Ovary (tissue), 9 donors: ENCODE measurements around the gene COL6A1. TPM values are rescaled to one million over a fixed set of nuclear protein-coding genes. Genes with fewer than 3 reads are reported as not detected.

Source experiments
- DNase-seq, 5 donors: peaks; one replicate each; pipeline ENCODE4 v3.0.0-alpha.2; 2019 to 2020
- H3K27ac ChIP-seq, 2 donors: fragments of 200-600 bp; one replicate each; pipeline versions ENCODE4 v1.5.1 to v1.8.0; 2019 to 2022
- H3K27me3 ChIP-seq: fragments of 200-600 bp; one replicate; pipeline ENCODE4 v1.8.0; 2022
- H3K36me3 ChIP-seq: fragments of 200-600 bp; sonication (generic); one replicate; pipeline ENCODE4 v1.5.1; 2019
- H3K4me1 ChIP-seq: one replicate; pipeline ENCODE4 v1.8.1; 2013; ENCODE audit warnings: mild to moderate bottlenecking, moderate library complexity; ENCODE audit not compliant: insufficient read depth
- H3K4me3 ChIP-seq: fragments of 200-600 bp; sonication (generic); one replicate; pipeline ENCODE4 v1.5.1; 2017
- H3K9me3 ChIP-seq, 2 donors: fragments of 200-600 bp in 1 of 2; sonication (generic) in 1 of 2; one replicate each; pipeline versions ENCODE4 v1.5.1 to v1.8.1; 2013 to 2019; ENCODE audit warnings: mild to moderate bottlenecking in 1 of 2, moderate library complexity in 1 of 2
- EP300 ChIP-seq: sonication (generic); formaldehyde crosslinking; IDR thresholded peaks from one replicate; pipeline ENCODE4 v1.6.1; 2017; ENCODE audit warnings: antibody characterized with exemption
- POLR2A ChIP-seq: fragments of 450-650 bp; IDR thresholded peaks from one replicate; pipeline ENCODE4 v1.6.1; 2017; ENCODE audit warnings: antibody characterized with exemption, mild to moderate bottlenecking, moderate library complexity
- WGBS, 3 donors: extraction: QIAGEN DNeasy Blood & Tissue Kit in 1 of 3; methylation state at CpG; one replicate each; pipeline versions ENCODE4 v1.1.5 to v1.1.7; 2013 to 2017; 5-methylcytosine and 5-hydroxymethylcytosine counted together
- intact Hi-C, 4 donors: fragments of 100-400 bp; cut with DNase I; formaldehyde crosslinking; loops; one replicate each; pipeline versions ENCODE4 v1.11.0 to v1.15.1; 2022 to 2023
- polyA plus RNA-seq, 2 donors: library from polyadenylated mRNA; stranded (reverse); fragments of 200-250 nt in 1 of 2; fragments of 350-450 nt in 1 of 2; fragmentation: Illumina TruSeq in 1 of 2; extraction: RNeasy Lipid Tissue Mini Kit (QIAGEN cat#74804) in 1 of 2; gene quantifications; one replicate each; pipeline ENCODE4 v1.2.3, GENCODE V29; 2013 to 2014
- total RNA-seq, 7 donors: library from RNA; depleted of rRNA in 2 of 7; stranded (reverse); fragments of >200 nt in 2 of 7; fragmentation: NEBNext Ultra II Directional in 3 of 7; extraction: Animal tissue kit (Norgen Biotek cat#: 25700) in 3 of 7; gene quantifications; one replicate each; pipeline versions ENCODE4 v1.1.0 to v1.2.4, GENCODE V29; 2016 to 2023
- TF ChIP-seq, protein P1 (sequence below), 3 donors: fragments of 450-650 bp in 2 of 3; fragments of 200-600 bp in 1 of 3; IDR thresholded peaks; one replicate each; pipeline versions ENCODE4 v1.5.1 to v1.8.0; 2016 to 2022; ENCODE audit warnings: antibody characterized with exemption in 3 of 3, mild to moderate bottlenecking in 1 of 3
- donor health status: DM: no; HTN: no; CAD: no; lungs with moderate emphysema.
- donor health status: DM: no; HTN: no; CAD: no.
- donor health status: Bipolar disorder and iron deficiency.
- donor health status: DM: yes; HTN: yes; CAD: no.
- donor health status: DM: no; HTN: no; CAD: no.
- donor health status: DM: yes; HTN: yes; CAD: no.

COL6A1 gene
- total and polyA plus RNA-seq, 9 donors: 112 to 905 (median 731) TPM

DNA sequence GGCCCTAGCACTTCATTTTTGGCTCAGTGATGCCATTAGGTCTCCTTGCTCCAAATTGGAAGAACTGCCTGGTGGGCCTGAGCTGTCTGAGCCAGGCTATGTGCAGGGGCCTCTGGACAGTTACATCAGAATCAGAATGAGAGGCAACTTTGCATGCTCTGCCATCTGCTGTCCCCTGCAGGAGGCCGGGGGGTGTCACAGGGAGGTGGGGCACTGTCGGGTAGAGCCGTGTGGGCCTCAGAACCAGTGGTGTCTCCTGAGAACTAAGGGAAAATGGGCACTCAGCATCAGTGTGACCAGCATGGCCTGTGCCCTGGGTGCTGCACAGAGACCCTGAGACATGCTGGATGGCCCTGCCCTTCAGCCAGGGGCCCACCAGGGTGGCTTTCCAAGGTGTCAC, 47.0 kb upstream of the COL6A1 start:
- Histone ChIP-seq H3K4me3 (no peak overlapping the region), H3K27me3 (no peaks in the 10 kb centered on the region), H3K9me3 (peaks cover 0 to 5% of the 10 kb centered on the region in 2 donors), H3K27ac (no peak overlapping the region), H3K36me3 (no peaks in the 10 kb centered on the region), H3K4me1 (no peaks in the 10 kb centered on the region)
- 81 to 90% (median 85%) methylated on average over 3 of the region's 3 CpGs for WGBS, 3 donors
- TF ChIP-seq, protein P1, sequence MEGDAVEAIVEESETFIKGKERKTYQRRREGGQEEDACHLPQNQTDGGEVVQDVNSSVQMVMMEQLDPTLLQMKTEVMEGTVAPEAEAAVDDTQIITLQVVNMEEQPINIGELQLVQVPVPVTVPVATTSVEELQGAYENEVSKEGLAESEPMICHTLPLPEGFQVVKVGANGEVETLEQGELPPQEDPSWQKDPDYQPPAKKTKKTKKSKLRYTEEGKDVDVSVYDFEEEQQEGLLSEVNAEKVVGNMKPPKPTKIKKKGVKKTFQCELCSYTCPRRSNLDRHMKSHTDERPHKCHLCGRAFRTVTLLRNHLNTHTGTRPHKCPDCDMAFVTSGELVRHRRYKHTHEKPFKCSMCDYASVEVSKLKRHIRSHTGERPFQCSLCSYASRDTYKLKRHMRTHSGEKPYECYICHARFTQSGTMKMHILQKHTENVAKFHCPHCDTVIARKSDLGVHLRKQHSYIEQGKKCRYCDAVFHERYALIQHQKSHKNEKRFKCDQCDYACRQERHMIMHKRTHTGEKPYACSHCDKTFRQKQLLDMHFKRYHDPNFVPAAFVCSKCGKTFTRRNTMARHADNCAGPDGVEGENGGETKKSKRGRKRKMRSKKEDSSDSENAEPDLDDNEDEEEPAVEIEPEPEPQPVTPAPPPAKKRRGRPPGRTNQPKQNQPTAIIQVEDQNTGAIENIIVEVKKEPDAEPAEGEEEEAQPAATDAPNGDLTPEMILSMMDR (IDR thresholded peaks at IDR 0.05): no peak
- TF ChIP-seq POLR2A: no peak
- TF ChIP-seq EP300: no peak
- intact Hi-C loops: no loop called here
- DNase-seq: no peak

DNA sequence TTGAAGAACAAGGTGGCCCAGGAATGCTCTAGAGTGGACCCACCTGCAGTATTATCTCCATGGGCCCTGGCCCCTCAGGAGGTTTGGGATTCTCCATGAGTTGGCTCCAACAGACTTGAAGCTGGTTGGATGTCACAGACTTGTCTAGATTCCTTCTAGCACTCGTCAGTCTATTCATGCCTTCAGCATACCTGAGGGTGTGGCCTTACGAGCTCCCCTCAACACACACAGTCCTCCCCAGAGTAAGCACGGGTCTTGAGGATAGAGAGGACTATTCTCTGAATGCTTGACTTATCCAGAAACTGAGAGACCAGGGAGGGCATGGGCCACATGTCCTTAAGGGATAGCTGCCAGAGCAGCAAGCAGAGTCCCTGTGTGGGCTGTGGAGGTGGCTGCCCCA, 45.9 kb upstream of the COL6A1 start:
- Histone ChIP-seq H3K4me3 (no peak overlapping the region), H3K36me3 (no peaks in the 10 kb centered on the region), H3K9me3 (peaks cover 0 to 5% of the 10 kb centered on the region in 2 donors), H3K4me1 (no peaks in the 10 kb centered on the region), H3K27me3 (no peaks in the 10 kb centered on the region), H3K27ac (no peak overlapping the region)
- intact Hi-C loops: no loop called here
- no peak for DNase-seq
- 68 to 80% (median 78%) methylated on average over 3 of the region's 3 CpGs for WGBS, 3 donors
- TF ChIP-seq EP300: no peak
- TF ChIP-seq POLR2A: no peak
- TF ChIP-seq, protein P1 (IDR thresholded peaks at IDR 0.05): no peak

DNA sequence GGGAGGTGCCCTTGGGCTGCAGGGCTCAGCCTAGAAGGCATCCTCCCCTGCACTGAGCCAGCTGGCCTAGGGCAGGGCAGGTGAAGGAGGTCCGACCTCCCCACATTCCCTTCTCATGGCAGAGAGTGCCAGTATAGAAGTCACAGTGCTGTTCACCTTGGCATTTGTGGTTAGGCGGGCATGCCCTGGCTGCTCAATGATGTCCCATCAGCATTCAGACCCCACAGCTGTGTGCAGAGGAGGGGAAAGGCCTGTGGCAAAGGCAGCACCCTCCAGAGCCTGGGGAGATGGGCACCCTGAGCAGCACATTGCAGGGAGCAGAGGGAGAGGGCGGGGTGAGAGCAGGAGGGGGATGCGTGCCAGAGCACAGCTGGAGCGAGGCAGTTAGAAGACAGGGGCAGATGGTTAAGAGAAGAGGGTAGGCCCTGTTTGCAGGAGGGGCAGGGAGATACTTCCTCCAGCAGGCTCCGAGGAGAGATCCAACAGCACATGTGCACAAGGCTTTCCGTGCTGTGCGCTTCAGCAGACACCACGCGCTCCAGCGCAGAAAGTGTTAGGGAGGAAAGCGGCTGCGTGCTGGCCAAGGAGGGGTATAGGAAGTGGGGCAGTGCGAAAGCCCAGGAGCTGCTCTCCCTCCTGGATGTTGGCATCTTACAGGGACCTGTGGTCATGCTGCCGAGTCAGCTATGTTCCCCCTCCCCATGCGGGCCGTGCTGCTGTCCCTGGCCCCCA, 43.7 kb upstream of the COL6A1 start:
- Histone ChIP-seq H3K4me1 (no peaks in the 10 kb centered on the region), H3K9me3 (peaks cover 0 to 5% of the 10 kb centered on the region in 2 donors), H3K4me3 (no peak overlapping the region), H3K36me3 (no peaks in the 10 kb centered on the region), H3K27me3 (no peaks in the 10 kb centered on the region), H3K27ac (no peak overlapping the region)
- intact Hi-C loops: no loop called here
- TF ChIP-seq POLR2A: no peak
- TF ChIP-seq, protein P1 (IDR thresholded peaks at IDR 0.05): no peak
- TF ChIP-seq EP300: no peak
- WGBS, 3 donors: 78 to 91% (median 88%) methylated on average over 17 of the region's 17 CpGs
- DNase-seq: no peak

DNA sequence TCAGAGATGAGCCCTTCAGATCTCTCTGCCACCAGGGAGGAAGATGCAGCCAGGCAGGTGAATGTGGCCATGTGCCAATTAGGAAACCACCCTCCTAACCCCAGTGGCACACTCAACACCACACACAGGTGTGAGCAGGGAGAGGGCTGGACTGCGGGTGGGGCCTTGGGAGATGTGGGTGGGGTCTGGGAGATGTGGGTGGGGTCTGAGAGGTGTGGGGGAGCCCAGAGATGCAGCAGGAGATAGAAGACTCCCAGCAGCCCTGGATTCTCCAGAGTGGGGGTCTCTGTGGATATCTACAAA, 43.2 kb upstream of the COL6A1 start:
- no peak for TF ChIP-seq POLR2A
- no peak for TF ChIP-seq EP300
- TF ChIP-seq, protein P1 (IDR thresholded peaks at IDR 0.05): no peak
- 89 to 98% (median 93%) methylated on average over 1 of the region's 1 CpG for WGBS, 3 donors
- H3K9me3 ChIP-seq: peaks cover 0 to 5% of the 10 kb centered on the region in 2 donors
- H3K4me3 ChIP-seq: no peak overlapping the region
- no peak for DNase-seq
- H3K27ac ChIP-seq: no peak overlapping the region
- H3K27me3 ChIP-seq: no peaks in the 10 kb centered on the region
- H3K4me1 ChIP-seq: no peaks in the 10 kb centered on the region
- H3K36me3 ChIP-seq: no peaks in the 10 kb centered on the region
- intact Hi-C loops: no loop called here
